ENCODE measurements around the gene AHSG. TPM values are rescaled to one million over a fixed set of nuclear protein-coding genes. Genes with fewer than 3 reads are reported as not detected.
A peak's percentile ranks its signal among the peaks of the same experiment; 100 is the strongest.

Gene AHSG
- total and polyA plus RNA-seq, 2 experiments from 2014 or later = 0.10 to 0.18 TPM

GRCh38 chr3:186614597-186615483 is 2.0 kb downstream of the AHSG start (continued):
- TF ChIP-seq ZNF462 (CRISPR knock-in tag; IDR thresholded peaks at IDR 0.05) = no peak
- TF ChIP-seq CREB1 (CRISPR knock-in tag; IDR thresholded peaks at IDR 0.05; ENCODE audit: low read depth) = peak; percentile 38; the same call in 1 of the 2 replicates

- H3K36me3 ChIP-seq (ENCODE audit: insufficient read depth) = no peaks in the 10 kb centered on the region
- H3K27ac ChIP-seq (ENCODE audit: low read depth) = no peak overlapping the region
- no peak overlapping the region for H3K4me2 ChIP-seq
- Mint-ChIP-seq H3K36me3 (ENCODE audit: low read depth) (no peaks in the 10 kb centered on the region), H3K4me1 (peaks cover 13% of the 10 kb centered on the region), H3K9me3 (peaks cover 3% of the 10 kb centered on the region; the same call in 1 of the 3 replicates), H3K27me3 (ENCODE audit: insufficient read depth, low read depth, poor library complexity) (peaks cover 15% of the 10 kb centered on the region), H3K27ac (no peak overlapping the region), H3K4me3 (no peak overlapping the region)
- peaks cover 6% of the 10 kb centered on the region; the same call in 1 of the 2 replicates for H3K27me3 ChIP-seq (ENCODE audit: insufficient read depth)
- 0 out of 2 replicates have a peak, but pooled peaks cover 7% of the 10 kb centered on the region for H3K9me2 ChIP-seq (ENCODE audit: insufficient read depth)
- DNase-seq (ENCODE audit: low spot score) = no peak
- H3F3A ChIP-seq (replicated peaks; ENCODE audit: low read depth) = no peaks in the 10 kb centered on the region
- H2AFZ ChIP-seq = no peak overlapping the region
- no peak for ATAC-seq
- peaks cover 11% of the 10 kb centered on the region for H3K4me1 ChIP-seq (ENCODE audit: insufficient read depth)
- no peaks in the 10 kb centered on the region for H3K79me2 ChIP-seq (replicated peaks; ENCODE audit: insufficient read depth)
- no peak overlapping the region for H3K4me3 ChIP-seq
- H4K20me1 ChIP-seq (replicated peaks; ENCODE audit: insufficient read depth) = no peaks in the 10 kb centered on the region
- TF ChIP-seq ETS1 (IDR thresholded peaks at IDR 0.05) (no peak), POLR2AphosphoS5 (IDR thresholded peaks at IDR 0.05; ENCODE audit: low read depth) (no peak), EZH2 (IDR thresholded peaks at IDR 0.05; ENCODE audit: low read depth, unreplicated experiment) (no peak), ZNF114 (CRISPR knock-in tag; IDR thresholded peaks at IDR 0.05) (no peak), ZNF331 (CRISPR knock-in tag; IDR thresholded peaks at IDR 0.05; ENCODE audit: low read depth) (no peak), EZH2phosphoT487 (IDR thresholded peaks at IDR 0.05; ENCODE audit: unreplicated experiment) (no peak), REST (IDR thresholded peaks at IDR 0.05; ENCODE audit: unreplicated experiment) (no peak), JUNB (IDR thresholded peaks at IDR 0.05; ENCODE audit: unreplicated experiment) (no peak), CTCF (conservative IDR thresholded peaks at IDR 0.05; ENCODE audit: low read depth in 2 of 2) (no peak), STAT1 (IDR thresholded peaks at IDR 0.05; ENCODE audit: unreplicated experiment) (no peak)
Measured at GRCh38 chr3:186616299-186616617, 3.4 kb downstream of the AHSG start.
